ENCODE measurements around the gene CA11.
"Not testable (repeated sequence)": the region's sequence is repeated elsewhere in the genome, so short reads cannot be mapped to it uniquely, and the experiment has no call there.

The CA11 gene

GRCh38 chr19:48646001-48646721 lies at the start of gene CA11:
Gene CA11 (minus strand): TSS chr19:48646187. CDS start chr19:48645632, 555 bp downstream.
- DNase-seq (ENCODE audit: low spot score), result peak; percentile 59

- not testable (repeated sequence) for DNase-seq (ENCODE audit: low spot score)
Measured at GRCh38 chr19:48693629-48694028, 47.6 kb upstream of the CA11 start.

GRCh38 chr19:48689449-48689848 lies 43.5 kb upstream of the CA11 start:
- no peak for DNase-seq (ENCODE audit: low spot score)

DNA sequence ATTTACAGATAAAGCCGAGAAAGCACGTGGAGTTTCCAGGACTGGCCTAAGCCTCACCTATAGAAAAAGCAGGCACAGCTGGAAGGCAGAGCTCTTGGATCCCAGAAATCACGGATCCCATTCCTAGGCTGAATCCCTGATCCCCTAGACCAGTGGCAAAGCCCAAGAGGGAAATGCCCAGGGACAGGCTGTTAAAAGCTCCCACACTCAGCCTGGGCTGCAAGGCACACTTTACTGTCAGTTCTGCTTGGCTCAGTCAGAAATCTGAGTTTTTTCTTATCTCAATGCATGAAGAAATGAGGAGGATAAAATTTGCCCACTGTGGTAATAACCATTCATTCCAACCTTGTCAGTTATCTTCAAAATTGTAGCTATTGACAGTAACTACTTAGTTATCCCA lies 41.8 kb upstream of the CA11 start:
- no peak for DNase-seq (ENCODE audit: low spot score)

DNA sequence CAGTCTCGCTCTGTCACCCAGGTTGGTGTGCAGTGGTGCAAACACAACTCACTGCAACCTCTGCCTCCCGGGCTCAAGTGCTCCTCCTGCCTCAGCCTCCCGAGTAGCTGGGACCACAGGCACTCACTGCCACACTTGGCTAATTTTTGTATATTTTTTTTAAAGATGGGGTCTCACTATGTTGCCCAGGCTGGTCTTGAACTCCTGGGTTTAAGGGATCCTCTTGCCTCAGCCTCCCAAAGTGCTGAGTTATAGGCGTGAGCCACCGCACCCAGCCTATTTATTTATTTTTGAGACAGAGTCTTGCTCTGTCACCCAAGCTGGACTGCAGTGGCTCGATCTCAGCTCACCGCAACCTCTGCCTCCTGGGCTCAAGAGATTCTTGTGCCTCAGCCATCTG lies 40.6 kb upstream of the CA11 start:
- not testable (repeated sequence) for DNase-seq (ENCODE audit: low spot score)

- no peak for DNase-seq (ENCODE audit: low spot score)
Measured at GRCh38 chr19:48686088-48686487, 40.1 kb upstream of the CA11 start.

DNA sequence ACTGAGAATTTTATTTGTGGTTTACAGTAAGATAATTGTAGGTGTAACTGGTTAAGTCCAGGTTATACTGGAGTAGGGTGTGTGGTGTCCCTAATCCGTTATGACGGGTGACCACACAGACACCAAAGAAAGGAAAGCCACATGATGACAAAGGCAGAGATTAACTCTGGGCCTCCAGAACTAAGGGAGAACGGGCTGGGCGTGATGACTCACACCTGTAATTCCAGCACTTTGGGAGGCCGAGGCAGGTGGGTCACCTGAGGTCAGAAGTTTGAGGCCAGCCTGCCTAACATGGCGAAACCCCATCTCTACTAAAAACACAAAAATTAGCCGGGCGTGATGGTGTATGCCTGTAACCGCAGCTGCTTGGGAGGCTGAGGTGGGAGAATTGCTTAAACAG lies 39.6 kb upstream of the CA11 start:
- no peak for DNase-seq (ENCODE audit: low spot score)

DNA sequence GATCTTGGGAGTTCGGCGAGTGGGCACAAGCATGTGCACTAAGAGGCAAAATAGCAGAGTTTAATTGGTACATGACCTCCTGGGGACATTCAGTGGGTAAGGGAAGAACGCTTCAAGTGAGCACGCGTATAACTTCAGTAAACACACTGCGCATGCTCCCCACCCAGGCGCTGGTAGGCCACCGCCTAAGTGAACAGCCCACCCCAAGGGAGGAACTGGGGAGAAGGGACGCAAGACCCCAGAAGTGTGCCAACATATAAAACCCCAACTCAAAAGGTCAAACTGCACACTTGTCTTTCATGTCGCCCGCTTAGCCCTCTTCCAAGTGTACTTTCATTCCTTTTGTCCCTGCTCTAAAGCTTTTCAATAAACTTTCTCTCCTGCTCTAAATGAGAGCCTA lies 37.4 kb upstream of the CA11 start:
- no peak for DNase-seq (ENCODE audit: low spot score)

DNA sequence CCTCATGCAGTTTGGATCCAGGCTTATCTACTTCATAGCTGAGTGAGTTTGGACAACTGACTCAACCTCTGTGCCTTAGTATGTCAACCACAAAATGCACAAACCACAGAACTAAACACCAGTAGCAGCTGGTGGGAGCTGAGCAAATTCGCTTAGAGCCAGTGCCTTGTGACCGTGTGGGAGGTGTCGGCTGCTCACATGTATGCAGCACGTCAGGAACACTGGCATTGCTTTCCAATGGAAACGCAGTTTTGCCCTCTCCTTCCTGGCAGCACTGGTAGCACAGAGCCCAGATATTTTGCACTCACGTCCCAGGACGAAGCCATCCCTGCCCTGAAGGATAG lies 35.1 kb upstream of the CA11 start:
- DNase-seq (ENCODE audit: low spot score), result no peak

DNA sequence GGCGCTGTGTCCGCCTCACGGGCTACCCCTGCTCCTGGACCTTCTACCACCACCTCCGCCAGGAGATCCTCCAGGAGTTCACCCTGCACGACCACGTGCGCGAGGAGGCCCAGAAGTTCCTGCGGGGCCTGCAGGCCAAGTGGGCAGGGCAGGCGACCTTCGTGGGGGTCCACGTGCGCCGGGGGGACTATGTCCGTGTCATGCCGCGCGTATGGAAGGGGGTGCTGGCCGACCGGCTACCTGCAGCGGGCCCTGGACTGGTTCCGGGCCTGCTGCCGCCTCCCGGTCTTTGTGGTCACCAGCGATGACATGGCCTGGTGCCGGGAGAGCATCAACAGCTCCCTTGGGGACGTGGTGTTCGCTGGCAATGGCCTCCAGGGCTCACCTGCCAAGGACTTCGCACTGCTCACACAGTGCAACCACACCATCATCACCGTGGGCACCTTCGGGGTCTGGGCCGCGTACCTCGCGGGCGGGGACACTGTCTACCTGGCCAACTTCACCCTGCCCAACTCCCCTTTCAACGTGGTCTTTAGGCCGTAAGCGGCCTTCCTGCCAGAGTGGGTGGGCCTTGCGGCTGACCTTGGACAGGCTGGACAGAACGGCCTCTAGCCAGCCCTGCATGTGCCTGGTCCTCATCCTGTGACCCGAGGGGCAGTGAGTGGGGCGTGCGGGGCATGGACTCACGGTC lies 34.6 kb upstream of the CA11 start:
- DNase-seq (ENCODE audit: low spot score), result no peak

- DNase-seq (ENCODE audit: low spot score), result not testable (repeated sequence)
Measured at GRCh38 chr19:48680006-48680405, 34.0 kb upstream of the CA11 start.

GRCh38 chr19:48678201-48678600 lies 32.2 kb upstream of the CA11 start:
- no peak for DNase-seq (ENCODE audit: low spot score)

DNA sequence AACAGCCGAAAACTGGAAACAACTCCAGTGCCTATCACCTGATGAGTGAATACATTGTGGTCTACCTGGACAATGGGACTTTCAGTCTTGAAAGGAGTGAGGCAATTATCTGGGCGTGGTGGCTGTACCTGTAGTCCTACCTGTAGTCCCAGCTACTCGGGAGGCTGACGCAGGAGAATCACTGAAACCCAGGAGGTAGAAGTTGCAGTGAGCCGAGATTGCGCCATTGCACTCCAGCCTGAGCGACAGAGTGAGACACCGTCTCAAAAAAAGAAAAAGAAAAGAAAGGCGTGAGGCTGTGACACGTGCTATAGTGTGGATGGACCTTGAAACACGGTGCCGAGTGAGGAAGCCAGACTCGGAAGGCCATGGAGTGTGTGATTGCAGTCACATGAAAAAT lies 30.9 kb upstream of the CA11 start:
- no peak for DNase-seq (ENCODE audit: low spot score)

GRCh38 chr19:48676487-48676886 lies 30.5 kb upstream of the CA11 start:
- DNase-seq (ENCODE audit: low spot score), result no peak

- peak; percentile 97 for DNase-seq (ENCODE audit: low spot score)
Measured at GRCh38 chr19:48674921-48675824, 29.2 kb upstream of the CA11 start.

- no peak for DNase-seq (ENCODE audit: low spot score)
Measured at GRCh38 chr19:48674216-48674809, 28.3 kb upstream of the CA11 start.

DNA sequence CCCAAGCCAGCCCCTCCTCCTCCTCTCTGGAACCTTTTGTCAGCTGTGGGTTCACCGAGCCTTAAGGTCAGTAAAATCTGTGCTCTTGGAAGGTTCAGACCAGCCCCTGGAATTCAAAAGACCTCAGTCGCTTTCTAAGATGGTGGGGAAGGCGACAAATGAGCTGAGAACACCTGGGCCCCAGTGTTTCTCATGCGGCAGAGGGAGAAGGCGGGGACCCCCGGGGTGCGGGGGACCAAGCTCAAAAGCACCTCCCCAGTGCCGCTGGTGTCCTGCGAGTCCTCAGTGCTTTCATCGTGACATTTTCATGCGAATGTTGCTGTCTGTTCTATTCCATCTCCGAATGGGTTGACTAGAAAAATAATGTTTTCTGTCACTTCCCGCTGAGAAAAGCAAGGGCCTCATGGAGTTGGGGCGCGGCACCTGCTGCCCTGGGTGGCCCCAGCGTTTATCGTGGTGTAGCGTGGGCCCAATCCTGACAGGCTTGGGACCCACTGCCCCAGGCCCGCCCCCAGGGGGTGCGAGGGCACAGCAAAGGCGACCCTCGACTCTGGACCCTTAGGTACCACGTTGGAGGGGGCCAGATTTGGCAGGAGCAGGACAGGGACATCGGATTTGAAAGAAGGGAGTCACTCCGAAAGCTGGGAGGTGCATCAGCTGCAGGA lies 27.6 kb upstream of the CA11 start:
- no peak for DNase-seq (ENCODE audit: low spot score)

GRCh38 chr19:48672994-48673393 lies 27.0 kb upstream of the CA11 start, which contains the start of gene NTN5:
Gene NTN5 (minus strand): TSS chr19:48673017. CDS start chr19:48670986, 2,031 bp downstream.
- no peak for DNase-seq (ENCODE audit: low spot score)

GRCh38 chr19:48671446-48671995 lies 25.5 kb upstream of the CA11 start:
- no peak for DNase-seq (ENCODE audit: low spot score)

DNA sequence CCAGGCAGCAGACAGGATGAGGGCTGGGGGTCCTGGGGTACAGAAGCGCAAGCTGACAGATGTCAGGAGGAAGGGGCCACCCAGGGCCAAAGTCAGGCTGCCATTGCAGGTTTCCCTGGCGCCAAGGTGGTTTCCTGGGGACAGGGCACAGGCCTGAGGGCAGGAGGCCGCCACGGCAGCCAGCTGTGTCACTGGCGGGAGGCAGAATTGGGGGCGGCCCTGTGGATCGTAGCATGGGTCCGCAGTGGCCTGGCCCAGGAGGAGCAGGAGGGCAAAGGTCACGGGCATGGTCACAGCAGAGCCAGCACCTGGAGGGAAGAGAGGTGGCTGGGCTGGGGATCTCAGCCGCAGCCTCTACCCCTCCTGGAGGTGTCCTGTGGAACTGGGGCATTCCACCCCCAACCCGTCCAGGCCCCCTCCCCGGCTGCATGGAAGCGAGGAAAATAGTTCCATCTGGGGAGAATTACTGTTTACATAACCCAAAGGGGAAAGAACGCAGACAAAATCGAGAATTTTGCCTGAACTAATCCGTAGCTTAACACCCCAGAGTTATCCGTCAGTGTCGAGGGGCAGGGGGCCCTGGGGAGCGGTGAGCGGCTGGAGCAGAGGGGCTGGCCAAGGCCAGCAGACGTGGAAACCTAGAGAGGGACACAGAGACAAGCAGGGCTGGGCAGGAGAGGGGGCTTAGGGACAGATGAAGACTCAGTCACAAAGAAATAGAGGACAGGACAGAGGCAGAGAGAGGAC lies 24.9 kb upstream of the CA11 start:
- DNase-seq (ENCODE audit: low spot score), result no peak

Measured in iPS-NIHi11 (cell line).